Muscle layer of colon (tissue), 2 donors: Measurements from ENCODE around the gene ARID1A.
"Not testable (repeated sequence)": the region's sequence is repeated elsewhere in the genome, so short reads cannot be mapped to it uniquely, and the experiment has no call there.

Source experiments
- H3K27ac ChIP-seq: one replicate; pipeline ENCODE4 v1.7.0; 2013; ENCODE audit warnings: low read depth, mild to moderate bottlenecking, low read length, moderate library complexity
- H3K27me3 ChIP-seq, 2 donors: one replicate each; pipeline ENCODE4 v1.7.0; 2013; ENCODE audit warnings: low read length in 2 of 2, mild to moderate bottlenecking in 2 of 2; ENCODE audit not compliant: insufficient read depth in 2 of 2, control insufficient read depth in 1 of 2
- H3K36me3 ChIP-seq: one replicate; pipeline ENCODE4 v1.7.0; 2013; ENCODE audit warnings: mild to moderate bottlenecking, low read length; ENCODE audit not compliant: insufficient read depth
- H3K4me1 ChIP-seq: one replicate; pipeline ENCODE4 v1.7.0; 2013; ENCODE audit warnings: mild to moderate bottlenecking, low read length; ENCODE audit not compliant: insufficient read depth
- H3K4me3 ChIP-seq, 2 donors: one replicate each; pipeline ENCODE4 v1.7.0; 2013; ENCODE audit warnings: low read length in 2 of 2, low read depth in 1 of 2, mild to moderate bottlenecking in 1 of 2, moderate library complexity in 1 of 2
- H3K9ac ChIP-seq: one replicate; pipeline ENCODE4 v1.7.0; 2013; ENCODE audit warnings: low read length
- H3K9me3 ChIP-seq: one replicate; pipeline ENCODE4 v1.7.0; 2013; ENCODE audit warnings: mild to moderate bottlenecking, low read length
- donor health status: abdominal sarcoma.
- donor health status: Adenocarcinoma of cecum.

The ARID1A gene

GRCh38 chr1:26701266-26701994 lies 5.6 kb downstream of the ARID1A start:
- peaks cover 82% of the 10 kb centered on the region for H3K4me1 ChIP-seq
- no peak overlapping the region for H3K9ac ChIP-seq
- no peaks in the 10 kb centered on the region for H3K36me3 ChIP-seq
- no peak overlapping the region for H3K27ac ChIP-seq
- no peaks in the 10 kb centered on the region for H3K27me3 ChIP-seq
- peak overlapping the region in 1 of 2 donors; percentile 25 for H3K4me3 ChIP-seq
- no peaks in the 10 kb centered on the region for H3K9me3 ChIP-seq

GRCh38 chr1:26701995-26702679 lies 6.3 kb downstream of the ARID1A start:
- Histone ChIP-seq H3K27me3 (no peaks in the 10 kb centered on the region), H3K4me3 (no peak overlapping the region), H3K9ac (no peak overlapping the region)

GRCh38 chr1:26702680-26703038 lies 6.8 kb downstream of the ARID1A start:
- no peaks in the 10 kb centered on the region for H3K36me3 ChIP-seq
- H3K9ac ChIP-seq = no peak overlapping the region
- no peaks in the 10 kb centered on the region for H3K9me3 ChIP-seq
- H3K4me3 ChIP-seq = no peak overlapping the region
- peaks cover 92% of the 10 kb centered on the region for H3K4me1 ChIP-seq
- no peak overlapping the region for H3K27ac ChIP-seq
- no peaks in the 10 kb centered on the region for H3K27me3 ChIP-seq

More at GRCh38 chr1:26701995-26702679, 6.3 kb downstream of the ARID1A start:
- Histone ChIP-seq H3K36me3 (no peaks in the 10 kb centered on the region), H3K9me3 (no peaks in the 10 kb centered on the region), H3K4me1 (peaks cover 88% of the 10 kb centered on the region), H3K27ac (no peak overlapping the region)

GRCh38 chr1:26703478-26703877 lies 7.7 kb downstream of the ARID1A start:
- H3K4me1 ChIP-seq = peaks cover 93% of the 10 kb centered on the region
- no peak overlapping the region for H3K27ac ChIP-seq
- H3K27me3 ChIP-seq = no peaks in the 10 kb centered on the region
- no peaks in the 10 kb centered on the region for H3K36me3 ChIP-seq
- H3K9me3 ChIP-seq = no peaks in the 10 kb centered on the region
- H3K4me3 ChIP-seq = no peak overlapping the region
- no peak overlapping the region for H3K9ac ChIP-seq

- Histone ChIP-seq H3K4me3 (no peak overlapping the region), H3K9ac (no peak overlapping the region), H3K9me3 (no peaks in the 10 kb centered on the region), H3K36me3 (no peaks in the 10 kb centered on the region), H3K27me3 (no peaks in the 10 kb centered on the region), H3K27ac (no peak overlapping the region), H3K4me1 (peaks cover 82% of the 10 kb centered on the region)
Measured at GRCh38 chr1:26704629-26705028, 8.8 kb downstream of the ARID1A start.

GRCh38 chr1:26705227-26705626 lies 9.4 kb downstream of the ARID1A start:
- H3K27ac ChIP-seq, H3K27me3 ChIP-seq, H3K36me3 ChIP-seq, H3K9ac ChIP-seq, H3K9me3 ChIP-seq, H3K4me3 ChIP-seq: not testable (repeated sequence)
- H3K4me1 ChIP-seq = peaks cover 76% of the 10 kb centered on the region

- Histone ChIP-seq H3K9me3 (no peaks in the 10 kb centered on the region), H3K36me3 (no peaks in the 10 kb centered on the region), H3K9ac (no peak overlapping the region), H3K4me3 (peak overlapping the region in 1 of 2 donors; percentile 29), H3K27me3 (no peaks in the 10 kb centered on the region), H3K27ac (peak overlapping the region; percentile 61), H3K4me1 (peaks cover 69% of the 10 kb centered on the region)
Measured at GRCh38 chr1:26705788-26706311, 10.0 kb downstream of the ARID1A start.

GRCh38 chr1:26706315-26706714 lies 10.5 kb downstream of the ARID1A start:
- Histone ChIP-seq H3K4me3 (peak overlapping the region in 1 of 2 donors; percentile 29), H3K27me3 (no peaks in the 10 kb centered on the region), H3K4me1 (peaks cover 65% of the 10 kb centered on the region), H3K27ac (peak overlapping the region; percentile 61), H3K9me3 (no peaks in the 10 kb centered on the region), H3K9ac (no peak overlapping the region), H3K36me3 (no peaks in the 10 kb centered on the region)

- no peak overlapping the region for H3K9ac ChIP-seq
- no peak overlapping the region for H3K4me3 ChIP-seq
- H3K4me1 ChIP-seq = peaks cover 54% of the 10 kb centered on the region
- no peaks in the 10 kb centered on the region for H3K9me3 ChIP-seq
- H3K27ac ChIP-seq = no peak overlapping the region
- H3K36me3 ChIP-seq = no peaks in the 10 kb centered on the region
- no peaks in the 10 kb centered on the region for H3K27me3 ChIP-seq
Measured at GRCh38 chr1:26710811-26711210, 15.0 kb downstream of the ARID1A start.

GRCh38 chr1:26711777-26712176 lies 16.0 kb downstream of the ARID1A start:
- Histone ChIP-seq H3K27ac (no peak overlapping the region), H3K9me3 (no peaks in the 10 kb centered on the region), H3K27me3 (no peaks in the 10 kb centered on the region), H3K36me3 (no peaks in the 10 kb centered on the region), H3K9ac (no peak overlapping the region), H3K4me3 (no peak overlapping the region), H3K4me1 (peaks cover 51% of the 10 kb centered on the region)

- no peak overlapping the region for H3K9ac ChIP-seq
- no peak overlapping the region for H3K27ac ChIP-seq
- H3K9me3 ChIP-seq = no peaks in the 10 kb centered on the region
- no peaks in the 10 kb centered on the region for H3K36me3 ChIP-seq
- H3K27me3 ChIP-seq = no peaks in the 10 kb centered on the region
- H3K4me3 ChIP-seq = no peak overlapping the region
- H3K4me1 ChIP-seq = peaks cover 59% of the 10 kb centered on the region
Measured at GRCh38 chr1:26717017-26717491, 21.2 kb downstream of the ARID1A start.
